ENCODE measurements around the gene RPTOR. TPM values are rescaled to one million over a fixed set of nuclear protein-coding genes. Genes with fewer than 3 reads are reported as not detected.

Gene RPTOR
- total and polyA plus RNA-seq, 4 experiments from 2014 or later: 2.4 to 51.8 (median 29.6) TPM

GRCh38 chr17:80845069-80845862 is 300.6 kb downstream of the RPTOR start:
- Mint-ChIP-seq H3K27ac (peak overlapping the region in 5 of 7 donors; percentile 32 to 92 (median 66)), H3K4me3 (no peak overlapping the region), H3K4me1 (peaks cover 25 to 48% (median 40%) of the 10 kb centered on the region in 4 donors), H3K36me3 (peaks cover 12% of the 10 kb centered on the region in 2 donors), H3K27me3 (no peaks in the 10 kb centered on the region), H3K9me3 (no peaks in the 10 kb centered on the region)
- no peak for DNase-seq
- ChIA-PET POLR2A (ENCODE audit: partially characterized antibody) (no interaction called here), CTCF (ENCODE audit: partially characterized antibody) (interaction anchor here (1.3 to 2.4 kb wide), 2 partner anchors 12 to 21 kb away, joined by 3 to 9 read pairs; no protein-coding TSS in a partner anchor)
- H3K27me3 ChIP-seq (ENCODE audit: insufficient read depth, low read length): no peaks in the 10 kb centered on the region
- no peaks in the 10 kb centered on the region for H3K36me3 ChIP-seq (ENCODE audit: insufficient read depth, low read length)
- no peaks in the 10 kb centered on the region for H3K9me3 ChIP-seq (ENCODE audit: control insufficient read depth in 1 of 2, low read length in 2 of 2)
- H3K4me3 ChIP-seq (ENCODE audit: low read length in 2 of 2): no peak overlapping the region
- intact Hi-C loops (cut with micrococcal nuclease): no loop called here
- peaks cover 40% of the 10 kb centered on the region for H3K4me1 ChIP-seq (ENCODE audit: insufficient read depth, low read length)
- H3K27ac ChIP-seq (ENCODE audit: low read depth, low read length): no peak overlapping the region

DNA sequence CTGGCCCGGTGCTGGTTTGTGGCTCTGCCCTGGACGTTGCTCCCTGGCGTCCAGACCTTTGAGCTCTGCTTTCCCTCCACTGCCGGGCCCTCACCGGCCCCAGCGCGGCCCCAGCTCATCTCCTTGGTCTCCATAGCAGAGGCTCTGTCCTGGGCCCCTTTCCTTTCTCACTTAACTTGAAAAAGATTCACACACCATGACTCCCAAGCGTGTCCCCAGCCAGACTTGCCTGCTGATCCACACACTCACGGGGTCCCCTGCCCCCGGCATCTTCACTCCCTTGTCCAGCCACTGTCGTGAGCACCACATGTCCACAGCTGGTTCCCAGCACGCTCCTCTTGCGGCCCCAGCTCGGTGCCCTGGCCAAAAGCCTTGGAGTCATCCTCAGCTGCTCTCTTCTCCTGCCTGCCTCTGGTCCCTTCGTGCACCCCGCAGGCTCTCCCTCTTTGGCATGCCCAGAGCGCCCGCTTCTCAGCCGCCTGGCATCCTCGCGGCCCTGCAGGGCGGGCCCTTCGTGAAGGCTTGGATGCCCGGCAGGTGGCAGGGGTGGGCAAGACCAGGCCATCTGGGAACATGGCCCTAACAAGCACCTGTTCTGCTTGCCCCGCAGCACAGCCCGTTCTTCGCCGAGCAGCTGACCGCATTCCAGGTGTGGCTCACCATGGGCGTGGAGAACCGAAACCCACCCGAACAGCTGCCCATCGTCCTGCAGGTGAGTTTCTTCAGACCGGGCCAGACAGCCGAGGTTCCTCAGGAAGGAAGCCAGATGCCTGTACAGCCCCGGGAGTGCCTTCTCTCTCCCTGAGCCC is 301.4 kb downstream of the RPTOR start:
- peaks cover 28 to 54% (median 44%) of the 10 kb centered on the region in 4 donors for H3K4me1 Mint-ChIP-seq
- no peaks in the 10 kb centered on the region for H3K9me3 ChIP-seq (ENCODE audit: control insufficient read depth in 1 of 2, low read length in 2 of 2)
- no peak for DNase-seq
- H3K27me3 Mint-ChIP-seq: no peaks in the 10 kb centered on the region
- H3K4me3 Mint-ChIP-seq: peak overlapping the region in 1 of 8 donors; percentile 21
- H3K27ac ChIP-seq (ENCODE audit: low read depth, low read length): no peak overlapping the region
- H3K4me3 ChIP-seq (ENCODE audit: low read length in 2 of 2): no peak overlapping the region
- no peaks in the 10 kb centered on the region for H3K9me3 Mint-ChIP-seq
- ChIA-PET POLR2A (ENCODE audit: partially characterized antibody) (interaction anchor here (0.6 to 2.0 kb wide), 4 partner anchors 13 to 115 kb away, joined by 3 to 6 read pairs (median 4); no protein-coding TSS in a partner anchor), CTCF (ENCODE audit: partially characterized antibody) (interaction anchor here (1.3 to 2.4 kb wide), 2 partner anchors 13 to 20 kb away, joined by 3 to 9 read pairs; no protein-coding TSS in a partner anchor)
- H3K27ac Mint-ChIP-seq: peak overlapping the region; percentile 23 to 94 (median 85)
- peaks cover 12 to 16% of the 10 kb centered on the region in 2 donors for H3K36me3 Mint-ChIP-seq
- no peaks in the 10 kb centered on the region for H3K36me3 ChIP-seq (ENCODE audit: insufficient read depth, low read length)
- H3K27me3 ChIP-seq (ENCODE audit: insufficient read depth, low read length): no peaks in the 10 kb centered on the region
- H3K4me1 ChIP-seq (ENCODE audit: insufficient read depth, low read length): peaks cover 45% of the 10 kb centered on the region
- intact Hi-C loops (cut with micrococcal nuclease): no loop called here

- Histone ChIP-seq H3K4me1 (ENCODE audit: insufficient read depth, low read length) (peaks cover 45% of the 10 kb centered on the region), H3K36me3 (ENCODE audit: insufficient read depth, low read length) (no peaks in the 10 kb centered on the region), H3K4me3 (ENCODE audit: low read length in 2 of 2) (no peak overlapping the region), H3K27ac (ENCODE audit: low read depth, low read length) (peak overlapping the region; percentile 56), H3K27me3 (ENCODE audit: insufficient read depth, low read length) (no peaks in the 10 kb centered on the region), H3K9me3 (ENCODE audit: control insufficient read depth in 1 of 2, low read length in 2 of 2) (no peaks in the 10 kb centered on the region)
- Mint-ChIP-seq H3K36me3 (peaks cover 12 to 16% of the 10 kb centered on the region in 2 donors), H3K4me3 (peak overlapping the region; percentile 43 to 86 (median 76)), H3K27ac (peak overlapping the region; percentile 78 to 96 (median 92)), H3K4me1 (peaks cover 29 to 54% (median 46%) of the 10 kb centered on the region in 4 donors), H3K9me3 (no peaks in the 10 kb centered on the region), H3K27me3 (no peaks in the 10 kb centered on the region)
- CTCF ChIA-PET (ENCODE audit: partially characterized antibody): interaction anchor here (1.0 to 2.4 kb wide), 5 partner anchors 14 to 199 kb away, joined by 3 to 9 read pairs (median 3); no protein-coding TSS in a partner anchor
- intact Hi-C loops (cut with micrococcal nuclease): no loop called here
- no peak for DNase-seq
- POLR2A ChIA-PET (ENCODE audit: partially characterized antibody): interaction anchor here (0.6 to 2.0 kb wide), 10 partner anchors 10 to 125 kb away, joined by 3 to 14 read pairs (median 4); no protein-coding TSS in a partner anchor
Measured at GRCh38 chr17:80846932-80847331, 302.3 kb downstream of the RPTOR start.

DNA sequence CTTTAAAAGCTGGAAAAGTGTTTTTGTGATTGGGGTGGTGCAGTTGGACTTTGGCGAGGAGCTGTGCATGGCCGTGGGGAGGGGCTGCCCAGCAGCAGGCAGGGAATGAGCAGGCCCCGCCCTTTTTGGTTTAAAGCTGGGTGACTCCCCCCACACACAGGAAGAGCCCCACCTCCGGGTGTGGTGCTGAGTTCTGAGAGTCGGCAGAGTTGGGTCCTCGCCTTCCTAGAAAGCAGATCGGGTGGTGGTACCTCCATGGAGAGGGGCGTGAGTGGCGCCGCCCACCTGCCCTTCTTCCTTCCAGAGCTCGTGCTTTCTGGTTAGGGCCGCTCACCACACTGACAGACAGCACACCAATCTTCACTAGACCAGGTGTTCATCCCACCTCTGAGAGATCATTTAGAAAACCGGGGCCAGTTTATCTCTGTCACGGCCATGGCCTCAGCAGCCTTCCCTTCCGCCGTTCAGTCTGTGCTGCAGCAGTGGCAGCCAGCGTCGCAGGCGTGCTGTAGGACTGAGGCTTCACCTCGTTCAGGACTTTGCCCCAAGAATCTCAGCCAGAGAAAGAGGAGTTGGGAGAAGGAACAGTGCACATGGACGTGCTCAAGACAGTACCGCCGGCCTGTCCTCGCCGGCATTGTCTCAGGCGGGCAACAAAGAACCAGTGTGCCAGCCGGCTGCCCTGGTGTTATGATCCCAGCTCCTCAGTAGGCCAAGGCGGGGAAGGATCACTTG is 303.0 kb downstream of the RPTOR start:
- Histone ChIP-seq H3K4me3 (ENCODE audit: low read length in 2 of 2) (peak overlapping the region in 1 of 2 donors; percentile 22), H3K36me3 (ENCODE audit: insufficient read depth, low read length) (no peaks in the 10 kb centered on the region), H3K27me3 (ENCODE audit: insufficient read depth, low read length) (no peaks in the 10 kb centered on the region), H3K4me1 (ENCODE audit: insufficient read depth, low read length) (peaks cover 45% of the 10 kb centered on the region), H3K9me3 (ENCODE audit: control insufficient read depth in 1 of 2, low read length in 2 of 2) (no peaks in the 10 kb centered on the region), H3K27ac (ENCODE audit: low read depth, low read length) (peak overlapping the region; percentile 56)
- no peaks in the 10 kb centered on the region for H3K27me3 Mint-ChIP-seq
- H3K4me3 Mint-ChIP-seq: peak overlapping the region; percentile 48 to 86 (median 76)
- POLR2A ChIA-PET (ENCODE audit: partially characterized antibody): interaction anchor here (0.7 to 2.0 kb wide), 9 partner anchors 9 to 126 kb away, joined by 3 to 14 read pairs (median 4); no protein-coding TSS in a partner anchor
- peak; percentile 37 to 55 (median 54) for DNase-seq
- peak overlapping the region; percentile 78 to 96 (median 92) for H3K27ac Mint-ChIP-seq
- H3K36me3 Mint-ChIP-seq: peaks cover 12 to 16% of the 10 kb centered on the region in 2 donors
- H3K9me3 Mint-ChIP-seq: no peaks in the 10 kb centered on the region
- H3K4me1 Mint-ChIP-seq: peaks cover 30 to 56% (median 49%) of the 10 kb centered on the region in 4 donors
- intact Hi-C loops (cut with micrococcal nuclease): no loop called here
- CTCF ChIA-PET (ENCODE audit: partially characterized antibody): interaction anchor here (1.0 to 2.4 kb wide), 4 partner anchors 15 to 200 kb away, joined by 3 to 9 read pairs (median 4); no protein-coding TSS in a partner anchor

- Histone ChIP-seq H3K4me1 (ENCODE audit: insufficient read depth, low read length) (peaks cover 45% of the 10 kb centered on the region), H3K4me3 (ENCODE audit: low read length in 2 of 2) (no peak overlapping the region), H3K27me3 (ENCODE audit: insufficient read depth, low read length) (no peaks in the 10 kb centered on the region), H3K36me3 (ENCODE audit: insufficient read depth, low read length) (no peaks in the 10 kb centered on the region), H3K9me3 (ENCODE audit: control insufficient read depth in 1 of 2, low read length in 2 of 2) (no peaks in the 10 kb centered on the region), H3K27ac (ENCODE audit: low read depth, low read length) (peak overlapping the region; percentile 56)
- CTCF ChIA-PET (ENCODE audit: partially characterized antibody): no interaction called here
- H3K36me3 Mint-ChIP-seq: peaks cover 9 to 16% of the 10 kb centered on the region in 2 donors
- H3K27me3 Mint-ChIP-seq: no peaks in the 10 kb centered on the region
- peaks cover 30 to 63% (median 50%) of the 10 kb centered on the region in 4 donors for H3K4me1 Mint-ChIP-seq
- H3K4me3 Mint-ChIP-seq: peak overlapping the region in 6 of 8 donors; percentile 48 to 86 (median 76)
- POLR2A ChIA-PET (ENCODE audit: partially characterized antibody): interaction anchor here (1.5 to 2.0 kb wide), 3 partner anchors 8 to 59 kb away, joined by 6 to 14 read pairs (median 13); no protein-coding TSS in a partner anchor
- H3K27ac Mint-ChIP-seq: peak overlapping the region; percentile 36 to 96 (median 92)
- no peaks in the 10 kb centered on the region for H3K9me3 Mint-ChIP-seq
- DNase-seq: no peak
- intact Hi-C loops (cut with micrococcal nuclease): no loop called here
Measured at GRCh38 chr17:80848449-80849102, 303.9 kb downstream of the RPTOR start.

DNA sequence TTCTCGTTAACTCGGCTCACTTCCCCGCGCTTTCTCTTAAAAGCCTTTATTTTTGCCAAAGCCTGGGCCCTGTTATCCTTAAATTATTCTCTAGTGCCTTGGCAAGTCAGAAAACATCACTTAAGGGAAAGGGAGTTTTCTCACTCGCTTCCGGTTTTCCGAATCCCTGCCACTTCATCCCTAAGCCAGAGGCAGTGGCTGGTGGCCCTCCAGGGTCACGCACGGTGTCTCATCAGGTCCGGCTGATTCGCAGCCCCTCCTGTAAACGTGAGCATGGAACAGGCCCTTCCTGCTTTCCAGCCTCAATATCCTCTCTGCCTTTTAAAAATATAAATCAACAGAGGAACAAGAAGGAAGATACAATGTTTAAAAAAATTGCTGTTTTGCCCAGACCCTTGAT is 304.5 kb downstream of the RPTOR start:
- Histone ChIP-seq H3K27ac (ENCODE audit: low read depth, low read length) (no peak overlapping the region), H3K4me3 (ENCODE audit: low read length in 2 of 2) (no peak overlapping the region), H3K4me1 (ENCODE audit: insufficient read depth, low read length) (peaks cover 45% of the 10 kb centered on the region), H3K9me3 (ENCODE audit: control insufficient read depth in 1 of 2, low read length in 2 of 2) (no peaks in the 10 kb centered on the region), H3K36me3 (ENCODE audit: insufficient read depth, low read length) (no peaks in the 10 kb centered on the region), H3K27me3 (ENCODE audit: insufficient read depth, low read length) (no peaks in the 10 kb centered on the region)
- intact Hi-C loops (cut with micrococcal nuclease): no loop called here
- ChIA-PET POLR2A (ENCODE audit: partially characterized antibody) (no interaction called here), CTCF (ENCODE audit: partially characterized antibody) (no interaction called here)
- Mint-ChIP-seq H3K9me3 (no peaks in the 10 kb centered on the region), H3K27me3 (no peaks in the 10 kb centered on the region), H3K4me1 (peaks cover 30 to 63% (median 50%) of the 10 kb centered on the region in 4 donors), H3K36me3 (peaks cover 9 to 16% of the 10 kb centered on the region in 2 donors), H3K27ac (peak overlapping the region in 5 of 7 donors; percentile 37 to 84 (median 70)), H3K4me3 (peak overlapping the region in 3 of 8 donors; percentile 26 to 69 (median 55))
- no peak for DNase-seq

Measured in CD4-positive, alpha-beta memory T cell (primary cell).